ENCODE data around the gene STAT4.
A peak's percentile ranks its signal among the peaks of the same experiment; 100 is the strongest.

Gene STAT4

GRCh38 chr2:191023235-191023679 is 127.5 kb downstream of the STAT4 start:
- no peak for TF ChIP-seq MAX (IDR thresholded peaks at IDR 0.05; ENCODE audit: low read depth, low read length)
- TF ChIP-seq CTCF (IDR thresholded peaks at IDR 0.05; ENCODE audit: low read depth, low read length), result no peak
- no peak for TF ChIP-seq POLR2A (IDR thresholded peaks at IDR 0.05; ENCODE audit: extremely low read depth, insufficient read length)
- no peak for TF ChIP-seq MYC (IDR thresholded peaks at IDR 0.05; ENCODE audit: low read depth, low read length)
- peak; percentile 20 for DNase-seq (ENCODE audit: low read depth)
- H3K4me3 ChIP-seq (ENCODE audit: low read depth, low read length), result no peak overlapping the region

- DNase-seq (ENCODE audit: low read depth), result peak; percentile 88
- H3K4me3 ChIP-seq (ENCODE audit: low read depth, low read length), result peak overlapping the region; percentile 80
- TF ChIP-seq MAX (IDR thresholded peaks at IDR 0.05; ENCODE audit: low read depth, low read length) (peak; percentile 35; the same call in 1 of the 2 replicates), CTCF (IDR thresholded peaks at IDR 0.05; ENCODE audit: low read depth, low read length) (no peak), MYC (IDR thresholded peaks at IDR 0.05; ENCODE audit: low read depth, low read length) (peak; percentile 84)
Measured at GRCh38 chr2:191020742-191021381, 129.9 kb downstream of the STAT4 start.

GRCh38 chr2:191020221-191020741 is 130.5 kb downstream of the STAT4 start:
- peak overlapping the region; percentile 80 for H3K4me3 ChIP-seq (ENCODE audit: low read depth, low read length)
- TF ChIP-seq MAX (IDR thresholded peaks at IDR 0.05; ENCODE audit: low read depth, low read length) (peak; percentile 99), POLR2A (IDR thresholded peaks at IDR 0.05; ENCODE audit: extremely low read depth, insufficient read length) (peak; percentile 97), CTCF (IDR thresholded peaks at IDR 0.05; ENCODE audit: low read depth, low read length) (no peak), MYC (IDR thresholded peaks at IDR 0.05; ENCODE audit: low read depth, low read length) (peak; percentile 99)
- DNase-seq (ENCODE audit: low read depth), result peak; percentile 98

- no peak overlapping the region for H3K4me3 ChIP-seq (ENCODE audit: low read depth, low read length)
- TF ChIP-seq MAX (IDR thresholded peaks at IDR 0.05; ENCODE audit: low read depth, low read length), result no peak
- no peak for TF ChIP-seq MYC (IDR thresholded peaks at IDR 0.05; ENCODE audit: low read depth, low read length)
- TF ChIP-seq POLR2A (IDR thresholded peaks at IDR 0.05; ENCODE audit: extremely low read depth, insufficient read length), result no peak
- no peak for TF ChIP-seq CTCF (IDR thresholded peaks at IDR 0.05; ENCODE audit: low read depth, low read length)
- DNase-seq (ENCODE audit: low read depth), result no peak
Measured at GRCh38 chr2:191019376-191019775, 131.4 kb downstream of the STAT4 start.

GRCh38 chr2:191018643-191019119 is 132.1 kb downstream of the STAT4 start:
- TF ChIP-seq MYC (IDR thresholded peaks at IDR 0.05; ENCODE audit: low read depth, low read length), result no peak
- no peak for TF ChIP-seq POLR2A (IDR thresholded peaks at IDR 0.05; ENCODE audit: extremely low read depth, insufficient read length)
- TF ChIP-seq CTCF (IDR thresholded peaks at IDR 0.05; ENCODE audit: low read depth, low read length), result no peak
- no peak for TF ChIP-seq MAX (IDR thresholded peaks at IDR 0.05; ENCODE audit: low read depth, low read length)
- DNase-seq (ENCODE audit: low read depth), result peak; percentile 38
- no peak overlapping the region for H3K4me3 ChIP-seq (ENCODE audit: low read depth, low read length)

Measured in NB4 (cell line).